GM23338 (cell line): Measurements from ENCODE around the gene SLC35A4. TPM values are rescaled to one million over a fixed set of nuclear protein-coding genes. Genes with fewer than 3 reads are reported as not detected.

ENCODE experiments used
- ATAC-seq: fragments of 200-7000 bp; cut with Tn5 transposase; 3 replicates; pipeline ENCODE4 v1.9.1; 2020
- DNase-seq: peaks from one replicate; pipeline ENCODE4 v3.0.0-alpha.2; 2015; ENCODE audit warnings: low spot score
- H2AFZ ChIP-seq: fragments of 200-600 bp; sonication (generic); 2 replicates; pipeline ENCODE4 v1.8.0; 2016; ENCODE audit warnings: antibody characterized with exemption, mild to moderate bottlenecking, moderate library complexity
- H3F3A ChIP-seq: fragments of 200-600 bp; sonication (generic); replicated peaks from 2 replicates; pipeline ENCODE4 v1.8.0; 2017; ENCODE audit warnings: antibody characterized with exemption, mixed run types, low read depth
- H3K27ac ChIP-seq: fragments of 200-600 bp; sonication (generic); 2 replicates; pipeline ENCODE4 v1.6.1; 2016; ENCODE audit warnings: low read depth
- H3K27me3 ChIP-seq: fragments of 200-600 bp; sonication (generic); 2 replicates; pipeline ENCODE4 v1.8.0; 2016; ENCODE audit warnings: mild to moderate bottlenecking, mixed run types, moderate library complexity; ENCODE audit not compliant: insufficient read depth
- H3K36me3 ChIP-seq: fragments of 200-600 bp; sonication (generic); 2 replicates; pipeline ENCODE4 v1.8.0; 2016; ENCODE audit warnings: mild to moderate bottlenecking; ENCODE audit not compliant: insufficient read depth
- H3K4me1 ChIP-seq: fragments of 200-600 bp; sonication (generic); 2 replicates; pipeline ENCODE4 v1.8.0; 2016; ENCODE audit warnings: mild to moderate bottlenecking, moderate library complexity; ENCODE audit not compliant: insufficient read depth
- H3K4me2 ChIP-seq: fragments of 200-600 bp; sonication (generic); 2 replicates; pipeline ENCODE4 v1.7.1; 2017; ENCODE audit warnings: mixed run types
- H3K4me3 ChIP-seq: fragments of 200-600 bp; sonication (generic); 2 replicates; pipeline ENCODE4 v1.6.1; 2016; ENCODE audit warnings: mixed run types
- H3K79me2 ChIP-seq: fragments of 200-600 bp; sonication (generic); replicated peaks from 2 replicates; pipeline ENCODE4 v1.8.0; 2017; ENCODE audit warnings: mild to moderate bottlenecking; ENCODE audit not compliant: insufficient read depth
- H3K9me2 ChIP-seq: fragments of 200-600 bp; sonication (generic); 2 replicates; pipeline ENCODE4 v1.8.0; 2017; ENCODE audit not compliant: insufficient read depth
- H4K20me1 ChIP-seq: fragments of 200-600 bp; sonication (generic); replicated peaks from 2 replicates; pipeline ENCODE4 v1.8.0; 2017; ENCODE audit warnings: mild to moderate bottlenecking; ENCODE audit not compliant: insufficient read depth
- H3K27ac Mint-ChIP-seq: 2 replicates; pipeline ENCODE4 v1.8.0; 2020; ENCODE audit warnings: inconsistent platforms, mild to moderate bottlenecking, moderate library complexity, mixed read lengths
- H3K27me3 Mint-ChIP-seq: 3 replicates; pipeline ENCODE4 v1.8.0; 2022; ENCODE audit warnings: low read depth, mild to moderate bottlenecking, moderate library complexity, mixed read lengths, inconsistent platforms; ENCODE audit not compliant: insufficient read depth, poor library complexity
- H3K36me3 Mint-ChIP-seq: 3 replicates; pipeline ENCODE4 v1.8.0; 2021; ENCODE audit warnings: low read depth, mild to moderate bottlenecking, inconsistent platforms, moderate library complexity, mixed read lengths
- H3K4me1 Mint-ChIP-seq: 3 replicates; pipeline ENCODE4 v1.8.0; 2020; ENCODE audit warnings: mild to moderate bottlenecking, inconsistent platforms, mixed read lengths
- H3K4me3 Mint-ChIP-seq: 3 replicates; pipeline ENCODE4 v1.8.0; 2021; ENCODE audit warnings: moderate library complexity, mild to moderate bottlenecking, inconsistent platforms, mixed read lengths
- H3K9me3 Mint-ChIP-seq: 3 replicates; pipeline ENCODE4 v1.8.0; 2020; ENCODE audit warnings: moderate library complexity, mild to moderate bottlenecking, inconsistent platforms, mixed read lengths
- EZH2 ChIP-seq: fragments of 200-600 bp; sonication (generic); IDR thresholded peaks from one replicate; pipeline ENCODE4 v1.8.0; 2017; ENCODE audit warnings: antibody characterized with exemption, mild to moderate bottlenecking, low read depth; ENCODE audit not compliant: unreplicated experiment
- EZH2phosphoT487 ChIP-seq: fragments of 200-600 bp; sonication (generic); IDR thresholded peaks from one replicate; pipeline ENCODE4 v1.8.1; 2018; ENCODE audit warnings: antibody characterized with exemption; ENCODE audit not compliant: unreplicated experiment
- JUNB ChIP-seq: IDR thresholded peaks from one replicate; pipeline ENCODE4 v1.6.1; 2016; ENCODE audit warnings: antibody characterized with exemption; ENCODE audit not compliant: unreplicated experiment
- NANOG ChIP-seq: IDR thresholded peaks from 2 replicates; pipeline ENCODE4 v1.6.1; 2016; ENCODE audit warnings: antibody characterized with exemption, borderline replicate concordance
- REST ChIP-seq: IDR thresholded peaks from one replicate; pipeline ENCODE4 v1.6.1; 2018; ENCODE audit warnings: antibody characterized with exemption; ENCODE audit not compliant: unreplicated experiment
- ZNF114 ChIP-seq: fragments of 250-450 bp; sonication (Bioruptor Pico); IDR thresholded peaks from 2 replicates; pipeline ENCODE4 v1.5.0; 2020; ENCODE audit warnings: mild to moderate bottlenecking, moderate library complexity
- ZNF331 ChIP-seq: fragments of 250-450 bp; sonication (Bioruptor Pico); IDR thresholded peaks from 2 replicates; pipeline ENCODE4 v1.5.0; 2020; ENCODE audit warnings: low read depth, mild to moderate bottlenecking, moderate library complexity
- ZNF462 ChIP-seq: fragments of 250-450 bp; sonication (Bioruptor Pico); IDR thresholded peaks from 2 replicates; pipeline ENCODE4 v1.5.0; 2020; ENCODE audit warnings: mild to moderate bottlenecking, moderate library complexity
- long read RNA-seq: library from polyadenylated mRNA; unstranded; transcript quantifications from one replicate; pipeline ENCODE4 v2.0.0, GENCODE V29; 2020; ENCODE audit not compliant: unreplicated experiment
- polyA plus RNA-seq: library from polyadenylated mRNA; unstranded; fragments of >200 nt; fragmentation: Nextera tagmentation; extraction: Ambion mirVana; gene quantifications from 2 replicates; pipeline ENCODE4 v1.2.1, GENCODE V29; 2016
- total RNA-seq: library from RNA; depleted of rRNA; stranded (reverse); fragments of >200 nt; shearing (Covaris generic); gene quantifications from 2 replicates; pipeline ENCODE4 v1.2.3, GENCODE V29; 2014; rRNA removed
- TF ChIP-seq, protein P1 (sequence below): IDR thresholded peaks from 2 replicates; pipeline ENCODE4 v1.6.1; 2016; ENCODE audit warnings: antibody characterized with exemption
- TF ChIP-seq, protein P2 (sequence below), 2 experiments: fragments of 200-600 bp in 1 of 2; sonication (generic) in 1 of 2; conservative IDR thresholded peaks; 2 replicates each; pipeline versions ENCODE4 v1.5.1 to v1.6.1; 2016 to 2017; ENCODE audit warnings: antibody characterized with exemption in 2 of 2, low read depth in 2 of 2, mild to moderate bottlenecking in 2 of 2, moderate library complexity in 1 of 2

Gene SLC35A4, protein sequence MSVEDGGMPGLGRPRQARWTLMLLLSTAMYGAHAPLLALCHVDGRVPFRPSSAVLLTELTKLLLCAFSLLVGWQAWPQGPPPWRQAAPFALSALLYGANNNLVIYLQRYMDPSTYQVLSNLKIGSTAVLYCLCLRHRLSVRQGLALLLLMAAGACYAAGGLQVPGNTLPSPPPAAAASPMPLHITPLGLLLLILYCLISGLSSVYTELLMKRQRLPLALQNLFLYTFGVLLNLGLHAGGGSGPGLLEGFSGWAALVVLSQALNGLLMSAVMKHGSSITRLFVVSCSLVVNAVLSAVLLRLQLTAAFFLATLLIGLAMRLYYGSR
- 34.4 and 39.1 TPM in 2 replicates for total RNA-seq
- polyA plus RNA-seq, result 17.7 and 19.0 TPM in 2 replicates
- long read RNA-seq, transcript SLC35A4-201 (3 exons, 3,041 nt), result major isoform, 9 of 9 reads
- long read RNA-seq, partial matches to known transcripts, result 0 of 9 reads
- long read RNA-seq, other reads (novel, unspliced or antisense), result 0 of 9 reads

DNA sequence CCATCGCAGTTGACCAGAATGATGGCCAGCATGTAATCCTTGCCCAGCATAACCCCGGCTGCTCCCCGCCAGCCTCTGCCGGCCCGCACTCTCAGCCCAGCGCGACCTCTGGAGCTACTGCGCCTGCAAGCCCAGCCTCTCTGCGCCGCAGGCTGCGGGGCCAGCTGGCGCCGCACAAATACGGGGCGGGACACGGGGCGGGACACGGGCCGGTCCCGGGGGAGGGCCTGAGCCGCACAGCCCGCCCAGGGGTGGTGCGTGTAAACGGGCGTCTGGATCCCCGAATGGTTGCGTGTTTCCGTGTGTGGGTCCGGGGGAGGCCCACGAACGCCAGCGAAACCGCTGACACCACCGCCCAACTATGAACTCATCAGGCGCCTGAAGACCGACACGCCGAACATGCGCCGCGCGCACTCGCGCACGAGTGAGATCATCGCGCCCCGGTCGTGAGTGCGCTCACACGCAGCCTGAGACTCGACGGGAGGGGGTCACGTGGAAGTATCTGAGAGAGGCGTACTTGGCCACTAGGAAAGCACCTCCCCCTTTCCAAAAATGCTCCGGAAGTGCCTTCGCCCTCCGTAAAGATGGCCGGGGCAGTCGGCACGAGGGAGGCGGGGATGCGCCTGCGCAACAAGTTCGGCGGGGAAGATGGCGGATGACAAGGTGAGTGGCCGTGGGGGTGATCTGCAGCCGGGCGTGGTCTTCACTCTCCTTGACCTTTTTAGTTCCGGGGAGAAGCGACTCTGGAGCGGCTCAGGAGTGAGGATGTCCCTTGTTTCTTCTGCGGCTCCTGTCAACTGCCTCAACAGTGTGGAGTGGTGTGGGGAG, at the start of gene SLC35A4, which contains the start of gene APBB3:
SLC35A4 (plus strand) TSS at position 633 of the 828 bp plus-strand sequence. CDS start 2,342 bp downstream, outside the sequence.
APBB3 (minus strand) TSS at position 403 of the 828 bp plus-strand sequence; CDS start at position 50, 353 bp downstream.
- peaks cover 17% of the 10 kb centered on the region for H3K27me3 Mint-ChIP-seq
- Histone ChIP-seq H3K4me2 (peak within 1 kb of the TSS; percentile 98), H3K27me3 (no peaks in the 10 kb centered on the region), H3K36me3 (no peaks in the 10 kb centered on the region), H2AFZ (peak within 1 kb of the TSS; percentile 95), H3K4me1 (peaks cover 5% of the 10 kb centered on the region; the same call in 1 of the 2 replicates), H3K27ac (peak within 1 kb of the TSS; percentile 74; the same call in 1 of the 2 replicates), H3F3A (no peaks in the 10 kb centered on the region), H4K20me1 (peaks cover 4% of the 10 kb centered on the region; the same call in 1 of the 2 replicates), H3K9me2 (no peaks in the 10 kb centered on the region), H3K4me3 (peak within 1 kb of the TSS; percentile 86), H3K79me2 (peaks cover 11% of the 10 kb centered on the region)
- peak; percentile 95 for ATAC-seq
- H3K4me3 Mint-ChIP-seq, result peak within 1 kb of the TSS; percentile 92
- H3K4me1 Mint-ChIP-seq, result peaks cover 5% of the 10 kb centered on the region; the same call in 2 of the 3 replicates
- DNase-seq, result peak; percentile 97
- H3K27ac Mint-ChIP-seq, result peak within 1 kb of the TSS; percentile 93
- no peaks in the 10 kb centered on the region; the same call in 2 of the 3 replicates for H3K9me3 Mint-ChIP-seq
- peaks cover 26% of the 10 kb centered on the region for H3K36me3 Mint-ChIP-seq
- no peak for TF ChIP-seq NANOG
- TF ChIP-seq, protein P1, sequence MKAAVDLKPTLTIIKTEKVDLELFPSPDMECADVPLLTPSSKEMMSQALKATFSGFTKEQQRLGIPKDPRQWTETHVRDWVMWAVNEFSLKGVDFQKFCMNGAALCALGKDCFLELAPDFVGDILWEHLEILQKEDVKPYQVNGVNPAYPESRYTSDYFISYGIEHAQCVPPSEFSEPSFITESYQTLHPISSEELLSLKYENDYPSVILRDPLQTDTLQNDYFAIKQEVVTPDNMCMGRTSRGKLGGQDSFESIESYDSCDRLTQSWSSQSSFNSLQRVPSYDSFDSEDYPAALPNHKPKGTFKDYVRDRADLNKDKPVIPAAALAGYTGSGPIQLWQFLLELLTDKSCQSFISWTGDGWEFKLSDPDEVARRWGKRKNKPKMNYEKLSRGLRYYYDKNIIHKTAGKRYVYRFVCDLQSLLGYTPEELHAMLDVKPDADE, result peak; percentile 74
- TF ChIP-seq ZNF462 (CRISPR knock-in tag), result no peak
- TF ChIP-seq EZH2, result no peak
- TF ChIP-seq REST, result no peak
- TF ChIP-seq JUNB, result no peak
- TF ChIP-seq, protein P2, sequence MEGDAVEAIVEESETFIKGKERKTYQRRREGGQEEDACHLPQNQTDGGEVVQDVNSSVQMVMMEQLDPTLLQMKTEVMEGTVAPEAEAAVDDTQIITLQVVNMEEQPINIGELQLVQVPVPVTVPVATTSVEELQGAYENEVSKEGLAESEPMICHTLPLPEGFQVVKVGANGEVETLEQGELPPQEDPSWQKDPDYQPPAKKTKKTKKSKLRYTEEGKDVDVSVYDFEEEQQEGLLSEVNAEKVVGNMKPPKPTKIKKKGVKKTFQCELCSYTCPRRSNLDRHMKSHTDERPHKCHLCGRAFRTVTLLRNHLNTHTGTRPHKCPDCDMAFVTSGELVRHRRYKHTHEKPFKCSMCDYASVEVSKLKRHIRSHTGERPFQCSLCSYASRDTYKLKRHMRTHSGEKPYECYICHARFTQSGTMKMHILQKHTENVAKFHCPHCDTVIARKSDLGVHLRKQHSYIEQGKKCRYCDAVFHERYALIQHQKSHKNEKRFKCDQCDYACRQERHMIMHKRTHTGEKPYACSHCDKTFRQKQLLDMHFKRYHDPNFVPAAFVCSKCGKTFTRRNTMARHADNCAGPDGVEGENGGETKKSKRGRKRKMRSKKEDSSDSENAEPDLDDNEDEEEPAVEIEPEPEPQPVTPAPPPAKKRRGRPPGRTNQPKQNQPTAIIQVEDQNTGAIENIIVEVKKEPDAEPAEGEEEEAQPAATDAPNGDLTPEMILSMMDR (conservative IDR thresholded peaks at IDR 0.05; ENCODE audit: low read depth in 2 of 2), result no peak
- peak; percentile 79; the same call in 1 of the 2 replicates for TF ChIP-seq ZNF114 (CRISPR knock-in tag)
- TF ChIP-seq ZNF331, result no peak
- no peak for TF ChIP-seq EZH2phosphoT487
